ENCODE data around the gene WNT6. TPM values are rescaled to one million over a fixed set of nuclear protein-coding genes. Genes with fewer than 3 reads are reported as not detected.

Gene WNT6
- total and polyA plus RNA-seq, 4 experiments from 2014 or later = 0.26 TPM; not detected in 3

DNA sequence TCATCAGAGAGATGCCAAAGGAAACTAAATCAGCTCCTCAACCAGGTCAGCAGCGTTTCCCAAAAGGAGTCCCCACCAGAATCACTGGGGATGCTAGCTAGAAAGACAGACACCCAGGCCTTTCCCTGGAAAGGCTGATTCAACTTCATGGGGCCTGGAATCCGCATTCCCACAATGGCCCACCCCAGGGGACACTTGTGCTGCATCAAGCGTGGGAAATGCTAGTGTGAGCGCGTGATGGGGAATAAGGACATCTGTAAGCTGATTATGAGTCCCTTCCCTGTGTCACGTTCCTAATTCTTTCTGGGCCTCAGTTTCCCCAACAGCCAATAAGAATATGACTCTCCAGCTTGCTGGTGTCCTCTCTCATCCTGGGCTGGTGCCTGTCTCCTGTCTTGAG lies 18.9 kb downstream of the WNT6 start:
- Mint-ChIP-seq H3K4me3 (peak overlapping the region in 1 of 8 donors; percentile 44), H3K9me3 (no peaks in the 10 kb centered on the region), H3K4me1 (peaks cover 31 to 62% (median 44%) of the 10 kb centered on the region in 4 donors), H3K27me3 (peaks cover 11 to 16% of the 10 kb centered on the region in 2 donors), H3K27ac (peak overlapping the region in 1 of 7 donors; percentile 79), H3K36me3 (peaks cover 0 to 6% of the 10 kb centered on the region in 2 donors)
- intact Hi-C loops (cut with micrococcal nuclease) = no loop called here
- H3K4me3 ChIP-seq (ENCODE audit: low read length in 2 of 2) = no peak overlapping the region
- CTCF ChIA-PET (ENCODE audit: partially characterized antibody) = interaction anchor here (5.0 to 16.6 kb wide), 4 partner anchors 9 to 30 kb away, joined by 36 to 1167 read pairs (median 89); no protein-coding TSS in a partner anchor
- H3K9me3 ChIP-seq (ENCODE audit: control insufficient read depth in 1 of 2, low read length in 2 of 2) = no peaks in the 10 kb centered on the region
- peaks cover 11% of the 10 kb centered on the region for H3K27me3 ChIP-seq (ENCODE audit: insufficient read depth, low read length)
- POLR2A ChIA-PET (ENCODE audit: partially characterized antibody) = interaction anchor here (16.5 kb wide), 1 partner anchor 17 kb away, joined by 667 read pairs; no protein-coding TSS in a partner anchor
- H3K4me1 ChIP-seq (ENCODE audit: insufficient read depth, low read length) = peaks cover 52% of the 10 kb centered on the region
- H3K36me3 ChIP-seq (ENCODE audit: insufficient read depth, low read length) = no peaks in the 10 kb centered on the region
- no peak overlapping the region for H3K27ac ChIP-seq (ENCODE audit: low read depth, low read length)
- no peak for DNase-seq

DNA sequence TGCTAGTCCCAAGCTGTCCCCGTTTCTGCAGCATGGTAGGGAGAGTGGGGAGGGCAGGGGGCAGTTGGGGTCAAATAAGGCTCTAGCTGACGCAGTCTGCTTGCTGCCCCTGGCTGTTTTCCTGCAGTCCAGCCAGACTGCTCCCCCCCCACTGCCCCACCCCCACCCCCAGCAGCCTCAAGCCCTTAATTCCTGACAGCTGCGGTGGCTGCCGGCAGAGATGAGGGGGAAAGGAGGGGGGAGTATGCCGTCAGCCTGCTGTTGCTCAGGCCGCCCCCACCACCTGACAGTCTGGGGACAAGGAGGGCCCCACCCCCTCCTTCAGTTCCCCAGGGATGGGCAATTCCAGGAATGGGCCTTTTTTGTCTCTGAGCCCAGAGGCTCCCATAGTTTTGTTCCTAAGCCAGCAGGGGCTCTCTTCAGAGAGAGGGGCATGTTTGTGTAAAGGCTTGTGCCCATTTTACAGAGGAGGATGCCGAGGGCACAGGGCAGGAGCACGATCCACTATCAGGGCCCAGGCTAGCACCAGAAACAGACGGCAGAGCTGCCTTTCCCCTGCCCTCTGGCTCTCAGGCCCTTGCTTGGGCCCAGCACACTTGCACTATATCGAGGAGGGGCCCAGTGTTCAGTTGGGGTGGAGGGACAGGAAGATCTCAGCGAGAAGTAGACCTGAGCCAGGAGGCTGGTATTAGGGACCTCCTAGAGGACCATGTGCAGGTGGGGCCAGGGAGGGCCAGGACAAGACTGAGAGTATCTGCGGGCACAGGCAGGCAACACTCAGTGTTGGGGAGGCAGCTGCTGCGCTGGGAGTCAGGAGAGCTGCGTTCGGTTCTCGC lies 19.5 kb downstream of the WNT6 start:
- Mint-ChIP-seq H3K27me3 (peaks cover 10 to 15% of the 10 kb centered on the region in 2 donors), H3K9me3 (no peaks in the 10 kb centered on the region), H3K4me1 (peaks cover 31 to 60% (median 45%) of the 10 kb centered on the region in 4 donors), H3K27ac (peak overlapping the region; percentile 95 to 98 (median 97)), H3K36me3 (peaks cover 0 to 6% of the 10 kb centered on the region in 2 donors), H3K4me3 (peak overlapping the region; percentile 87 to 97 (median 92))
- ChIA-PET CTCF (ENCODE audit: partially characterized antibody) (interaction anchor here (1.3 to 16.6 kb wide), 4 partner anchors 8 to 416 kb away, joined by 4 to 1167 read pairs (median 89); no protein-coding TSS in a partner anchor), POLR2A (ENCODE audit: partially characterized antibody) (interaction anchor here (1.0 to 16.5 kb wide), 5 partner anchors 9 to 208 kb away, joined by 3 to 667 read pairs (median 8); partner anchors contain the start of gene TTLL4)
- Histone ChIP-seq H3K4me3 (ENCODE audit: low read length in 2 of 2) (peak overlapping the region in 1 of 2 donors; percentile 77), H3K36me3 (ENCODE audit: insufficient read depth, low read length) (no peaks in the 10 kb centered on the region), H3K27me3 (ENCODE audit: insufficient read depth, low read length) (peaks cover 7% of the 10 kb centered on the region), H3K9me3 (ENCODE audit: control insufficient read depth in 1 of 2, low read length in 2 of 2) (no peaks in the 10 kb centered on the region), H3K4me1 (ENCODE audit: insufficient read depth, low read length) (peaks cover 55% of the 10 kb centered on the region), H3K27ac (ENCODE audit: low read depth, low read length) (peak overlapping the region; percentile 75)
- intact Hi-C loops (cut with micrococcal nuclease) = no loop called here
- no peak for DNase-seq

DNA sequence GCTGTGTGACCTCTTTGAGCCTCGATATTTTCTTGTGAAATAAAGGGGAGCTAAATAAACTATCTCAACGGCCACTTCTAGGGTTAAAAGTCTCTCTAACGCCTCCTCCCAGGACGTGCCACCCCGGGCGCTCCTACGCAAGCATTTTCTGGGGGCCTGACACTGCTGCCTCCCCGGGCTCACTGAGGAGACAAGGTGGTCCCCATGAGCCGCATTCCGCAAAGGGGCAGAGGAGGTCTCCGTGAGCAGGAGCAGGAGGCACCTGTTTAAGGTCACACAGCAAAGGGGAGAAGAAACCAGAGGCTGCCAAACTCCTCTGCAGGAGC lies 20.1 kb downstream of the WNT6 start:
- Histone ChIP-seq H3K36me3 (ENCODE audit: insufficient read depth, low read length) (no peaks in the 10 kb centered on the region), H3K27me3 (ENCODE audit: insufficient read depth, low read length) (peaks cover 1% of the 10 kb centered on the region), H3K4me3 (ENCODE audit: low read length in 2 of 2) (peak overlapping the region; percentile 44 to 77), H3K27ac (ENCODE audit: low read depth, low read length) (peak overlapping the region; percentile 75), H3K4me1 (ENCODE audit: insufficient read depth, low read length) (peaks cover 61% of the 10 kb centered on the region), H3K9me3 (ENCODE audit: control insufficient read depth in 1 of 2, low read length in 2 of 2) (no peaks in the 10 kb centered on the region)
- peaks cover 0 to 6% of the 10 kb centered on the region in 2 donors for H3K36me3 Mint-ChIP-seq
- no peak for DNase-seq
- intact Hi-C loops (cut with micrococcal nuclease) = loop anchor here (1.0 kb wide), 3 partner anchors 13 to 169 kb away; partner anchors contain the start of gene TTLL4
- POLR2A ChIA-PET (ENCODE audit: partially characterized antibody) = interaction anchor here (1.0 to 16.5 kb wide), 7 partner anchors 8 to 209 kb away, joined by 3 to 667 read pairs (median 7); partner anchors contain the start of gene TTLL4
- CTCF ChIA-PET (ENCODE audit: partially characterized antibody) = interaction anchor here (1.3 to 16.6 kb wide), 4 partner anchors 7 to 415 kb away, joined by 4 to 1167 read pairs (median 89); no protein-coding TSS in a partner anchor
- no peaks in the 10 kb centered on the region for H3K9me3 Mint-ChIP-seq
- peaks cover 5 to 10% of the 10 kb centered on the region in 2 donors for H3K27me3 Mint-ChIP-seq
- H3K4me1 Mint-ChIP-seq = peaks cover 35 to 60% (median 49%) of the 10 kb centered on the region in 4 donors
- H3K27ac Mint-ChIP-seq = peak overlapping the region; percentile 95 to 98 (median 97)
- H3K4me3 Mint-ChIP-seq = peak overlapping the region; percentile 87 to 97 (median 92)

DNA sequence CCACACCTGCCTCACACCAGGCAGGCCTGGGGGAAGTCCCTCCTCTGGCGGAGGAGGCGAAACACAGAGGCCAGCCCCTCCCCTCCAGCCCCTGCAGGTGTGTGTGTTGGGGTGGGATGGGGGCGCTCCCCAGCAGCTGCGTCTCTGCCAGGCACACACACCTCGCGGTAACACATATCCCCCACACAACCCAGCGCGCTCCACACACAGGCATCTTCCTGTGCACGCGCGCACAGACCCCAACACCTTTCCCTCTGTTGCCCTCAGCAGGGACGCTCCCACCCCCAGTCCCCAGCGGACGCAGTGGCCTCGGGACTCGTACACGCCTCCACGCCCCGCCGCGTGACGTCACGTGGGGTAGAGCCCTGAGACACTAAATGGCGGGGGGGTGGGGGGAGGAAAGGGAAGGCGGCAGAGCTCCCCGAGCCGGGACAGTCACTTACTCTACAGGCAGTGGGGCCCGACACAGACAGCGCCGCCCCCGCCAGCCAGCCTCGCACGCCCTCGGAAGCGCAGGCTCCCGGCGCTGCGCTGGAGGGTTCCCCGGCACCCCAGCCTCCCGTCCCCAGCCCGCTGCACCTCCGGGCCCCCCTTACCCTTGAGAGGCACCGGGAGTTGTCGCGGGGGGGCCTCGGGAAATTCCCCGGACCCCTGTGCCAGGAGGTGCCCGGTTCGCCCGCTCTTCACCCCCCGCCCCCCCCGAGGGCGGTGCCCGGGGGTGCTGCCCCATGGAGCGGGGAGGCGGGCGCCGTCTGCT lies 20.7 kb downstream of the WNT6 start, which contains the start of gene WNT10A:
Gene WNT10A, plus strand, starts transcription at position 751 of the 757 bp plus-strand sequence. CDS start 144 bp downstream, outside the sequence.
- CTCF ChIA-PET (ENCODE audit: partially characterized antibody) = interaction anchor here (0.6 to 16.6 kb wide), 5 partner anchors 7 to 587 kb away, joined by 4 to 1167 read pairs (median 87); no protein-coding TSS in a partner anchor
- H3K9me3 Mint-ChIP-seq = no peaks in the 10 kb centered on the region
- H3K27ac Mint-ChIP-seq = peak within 1 kb of the TSS; percentile 96 to 98 (median 97)
- POLR2A ChIA-PET (ENCODE audit: partially characterized antibody) = interaction anchor here (0.5 to 16.5 kb wide), 10 partner anchors 8 to 414 kb away, joined by 3 to 667 read pairs (median 4); partner anchors contain the start of gene TTLL4
- H3K9me3 ChIP-seq (ENCODE audit: control insufficient read depth in 1 of 2, low read length in 2 of 2) = no peaks in the 10 kb centered on the region
- H3K27me3 ChIP-seq (ENCODE audit: insufficient read depth, low read length) = no peaks in the 10 kb centered on the region
- H3K36me3 Mint-ChIP-seq = peaks cover 0 to 6% of the 10 kb centered on the region in 2 donors
- intact Hi-C loops (cut with micrococcal nuclease) = loop anchor here (1.0 kb wide), 3 partner anchors 12 to 170 kb away; partner anchors contain the start of gene TTLL4
- no peaks in the 10 kb centered on the region for H3K36me3 ChIP-seq (ENCODE audit: insufficient read depth, low read length)
- H3K4me3 ChIP-seq (ENCODE audit: low read length in 2 of 2) = peak within 1 kb of the TSS; percentile 44 to 77
- peak within 1 kb of the TSS; percentile 75 for H3K27ac ChIP-seq (ENCODE audit: low read depth, low read length)
- H3K4me1 Mint-ChIP-seq = peaks cover 38 to 63% (median 55%) of the 10 kb centered on the region in 4 donors
- H3K4me3 Mint-ChIP-seq = peak within 1 kb of the TSS; percentile 87 to 97 (median 92)
- H3K4me1 ChIP-seq (ENCODE audit: insufficient read depth, low read length) = peaks cover 66% of the 10 kb centered on the region
- DNase-seq = peak; percentile 85 to 97 (median 87)
- peaks cover 4 to 9% of the 10 kb centered on the region in 2 donors for H3K27me3 Mint-ChIP-seq

DNA sequence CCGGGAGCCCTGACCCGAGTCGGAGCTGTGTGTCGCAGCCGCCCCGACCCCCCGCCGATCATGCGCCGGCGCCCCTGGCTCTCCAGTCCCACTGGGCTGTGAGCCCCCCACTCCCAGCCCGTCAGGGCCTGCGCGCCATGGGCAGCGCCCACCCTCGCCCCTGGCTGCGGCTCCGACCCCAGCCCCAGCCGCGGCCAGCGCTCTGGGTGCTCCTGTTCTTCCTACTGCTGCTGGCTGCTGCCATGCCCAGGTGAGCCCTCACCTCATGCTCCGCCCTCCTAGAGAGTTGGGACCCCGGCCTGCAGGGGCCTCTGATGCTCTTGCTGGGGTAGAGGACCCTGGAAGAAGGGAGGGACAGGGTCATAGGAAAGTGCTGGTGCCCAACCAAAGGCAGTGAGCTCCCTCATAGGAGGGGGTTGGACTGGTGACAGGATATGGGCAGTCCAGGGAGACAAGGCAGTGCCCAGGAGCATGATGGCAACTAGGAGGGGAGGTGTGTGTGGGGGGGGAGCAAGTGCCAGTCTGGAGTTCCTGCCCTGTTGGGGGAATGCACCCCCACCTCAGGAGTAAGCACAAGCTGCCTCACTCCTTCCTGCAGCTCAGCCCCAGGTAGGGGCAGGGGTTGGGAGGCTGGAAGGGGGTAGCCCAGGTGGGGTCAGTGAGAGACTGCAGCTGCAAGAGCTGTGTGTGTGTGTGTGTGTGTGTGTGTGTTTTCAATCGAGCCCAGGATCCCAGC lies 21.4 kb downstream of the WNT6 start:
- no peaks in the 10 kb centered on the region for H3K9me3 Mint-ChIP-seq
- H3K27ac ChIP-seq (ENCODE audit: low read depth, low read length) = peak overlapping the region; percentile 75
- H3K9me3 ChIP-seq (ENCODE audit: control insufficient read depth in 1 of 2, low read length in 2 of 2) = no peaks in the 10 kb centered on the region
- peak overlapping the region; percentile 67 to 95 (median 86) for H3K4me3 Mint-ChIP-seq
- no peaks in the 10 kb centered on the region for H3K27me3 ChIP-seq (ENCODE audit: insufficient read depth, low read length)
- peak in 1 of 5 donors; percentile 64 for DNase-seq
- H3K4me3 ChIP-seq (ENCODE audit: low read length in 2 of 2) = peak overlapping the region; percentile 43 to 77
- peaks cover 73% of the 10 kb centered on the region for H3K4me1 ChIP-seq (ENCODE audit: insufficient read depth, low read length)
- H3K4me1 Mint-ChIP-seq = peaks cover 41 to 71% (median 59%) of the 10 kb centered on the region in 4 donors
- peak overlapping the region; percentile 67 to 97 (median 93) for H3K27ac Mint-ChIP-seq
- H3K27me3 Mint-ChIP-seq = peaks cover 2 to 5% of the 10 kb centered on the region in 2 donors
- ChIA-PET POLR2A (ENCODE audit: partially characterized antibody) (interaction anchor here (0.5 to 16.5 kb wide), 9 partner anchors 7 to 414 kb away, joined by 3 to 667 read pairs (median 4); partner anchors contain the start of gene TTLL4), CTCF (ENCODE audit: partially characterized antibody) (interaction anchor here (0.6 to 16.6 kb wide), 3 partner anchors 17 to 588 kb away, joined by 4 to 1167 read pairs (median 91); no protein-coding TSS in a partner anchor)
- H3K36me3 Mint-ChIP-seq = peaks cover 0 to 6% of the 10 kb centered on the region in 2 donors
- intact Hi-C loops (cut with micrococcal nuclease) = loop anchor here (1.0 kb wide), 3 partner anchors 11 to 171 kb away; partner anchors contain the start of gene TTLL4
- H3K36me3 ChIP-seq (ENCODE audit: insufficient read depth, low read length) = no peaks in the 10 kb centered on the region

Measured in CD4-positive, alpha-beta memory T cell (primary cell).